K562 (cell line): Measurements from ENCODE around the gene PREX1. TPM values are rescaled to one million over a fixed set of nuclear protein-coding genes. Genes with fewer than 3 reads are reported as not detected.

ENCODE experiments used
- ATAC-seq: fragments of 200-7000 bp; cut with Tn5 transposase; 3 replicates; pipeline ENCODE4 v1.9.1; 2020; ENCODE audit warnings: moderate library complexity
- BruUV-seq: library from RNA; stranded (reverse); fragments of 400-500 nt; replicated peaks from 2 replicates; lab custom pipeline; 2021; lab: Mats Ljungman, UMichigan
- CTCF ChIA-PET: fragments of 300-600 bp; formaldehyde crosslinking; extraction: SDS; loops from one replicate; lab custom pipeline; 2021; ENCODE audit warnings: low intra/inter-chr PET ratio; lab: Yijun Ruan, JAX
- POLR2A ChIA-PET: fragments of 300-600, 350-650 bp; sonication (Branson Sonifier 250); formaldehyde crosslinking; extraction: SDS; loops from one replicate; lab custom pipeline; 2021; ENCODE audit warnings: antibody characterized with exemption, inconsistent platforms; lab: Yijun Ruan, JAX
- DNase-seq, 4 experiments: peaks; one replicate each; pipeline versions ENCODE4 v3.0.0 to v3.0.0-alpha.2; 2011 to 2018; ENCODE audit warnings: low spot score in 3 of 4, mixed read lengths in 3 of 4; ENCODE audit errors: extremely low read depth in 1 of 4
- FAIRE-seq: peaks from 2 replicates; lab custom pipeline; 2011; peaks lifted over from hg19 to GRCh38; lab: Jason Lieb, UNC
- H2AFZ ChIP-seq: 2 replicates; pipeline ENCODE4 v1.6.0; 2011; ENCODE audit warnings: low read depth, low read length, control low read depth, inconsistent platforms
- H3K27ac ChIP-seq: fragments of 200-600 bp; 3 replicates; pipeline ENCODE4 v1.8.0; 2011; ENCODE audit warnings: low read depth, mild to moderate bottlenecking, control low read depth, inconsistent platforms, low read length, moderate library complexity, mixed read lengths; ENCODE audit errors: extremely low read depth
- H3K27me3 ChIP-seq, 2 experiments: fragments of 300-600 bp in 1 of 2; 2 replicates in 1 of 2; 3 replicates in 1 of 2; pipeline versions ENCODE4 v1.6.0 to v1.8.0; 2011; ENCODE audit warnings: inconsistent platforms in 2 of 2, low read length in 2 of 2, mild to moderate bottlenecking in 1 of 2, mixed read lengths in 1 of 2, moderate library complexity in 1 of 2; ENCODE audit not compliant: control insufficient read depth in 2 of 2, insufficient read depth in 2 of 2
- H3K36me3 ChIP-seq: fragments of 300-600 bp; 3 replicates; pipeline ENCODE4 v1.8.0; 2011; ENCODE audit warnings: mild to moderate bottlenecking, low read length, inconsistent platforms; ENCODE audit not compliant: control insufficient read depth, insufficient read depth
- H3K4me1 ChIP-seq, 2 experiments: fragments of 200-600 bp in 1 of 2; replicated peaks in 1 of 2; 2 replicates in 1 of 2; 3 replicates in 1 of 2; pipeline versions ENCODE4 v1.5.1 to v1.8.0; 2011; ENCODE audit warnings: inconsistent platforms in 2 of 2, low read length in 2 of 2, mild to moderate bottlenecking in 1 of 2, mixed read lengths in 1 of 2, moderate library complexity in 1 of 2; ENCODE audit not compliant: control insufficient read depth in 2 of 2, insufficient read depth in 2 of 2
- H3K4me2 ChIP-seq: 2 replicates; pipeline ENCODE4 v1.6.1; 2011; ENCODE audit warnings: low read length, control low read depth, inconsistent platforms, mixed read lengths; ENCODE audit not compliant: insufficient read depth
- H3K4me3 ChIP-seq: fragments of 200-600 bp; sonication (generic), shearing (Covaris generic); 2 replicates; pipeline ENCODE4 v1.5.1; 2016; ENCODE audit warnings: control low read depth, inconsistent platforms
- H3K79me2 ChIP-seq: fragments of 200-600 bp; 3 replicates; pipeline ENCODE4 v1.8.0; 2011; ENCODE audit warnings: low read length, inconsistent platforms; ENCODE audit not compliant: control insufficient read depth, insufficient read depth
- H3K9ac ChIP-seq, 2 experiments: 2 replicates each; pipeline versions ENCODE4 v1.6.0 to v1.6.1; 2011; ENCODE audit warnings: low read depth in 2 of 2, low read length in 2 of 2, control low read depth in 1 of 2, inconsistent platforms in 1 of 2, mild to moderate bottlenecking in 1 of 2, mixed read lengths in 1 of 2; ENCODE audit not compliant: insufficient read depth in 1 of 2
- H3K9me1 ChIP-seq: one replicate; pipeline ENCODE4 v1.6.0; 2011; ENCODE audit warnings: inconsistent platforms, mild to moderate bottlenecking, low read length, moderate library complexity; ENCODE audit not compliant: control insufficient read depth, insufficient read depth
- H3K9me3 ChIP-seq: replicated peaks from 2 replicates; pipeline ENCODE4 v1.5.1; 2011; ENCODE audit warnings: low read depth, low read length, inconsistent platforms; ENCODE audit not compliant: control insufficient read depth, insufficient read depth
- H4K20me1 ChIP-seq: replicated peaks from 2 replicates; pipeline ENCODE4 v1.6.1; 2011; ENCODE audit warnings: low read length, inconsistent platforms, mixed read lengths; ENCODE audit not compliant: control insufficient read depth, insufficient read depth
- CREBBP ChIP-seq: IDR thresholded peaks from one replicate; pipeline ENCODE4 v1.6.1; 2012; ENCODE audit warnings: low read depth, mild to moderate bottlenecking, control low read depth, inconsistent platforms, low read length
- RBM25 ChIP-seq: fragments of 200-400 bp; formaldehyde crosslinking; IDR thresholded peaks from 2 replicates; pipeline ENCODE4 v1.6.1; 2018; ENCODE audit warnings: low read length, low read depth, moderate library complexity; ENCODE audit not compliant: severe bottlenecking
- ZFP36 ChIP-seq: fragments of 150-350 bp; IDR thresholded peaks from 2 replicates; pipeline ENCODE4 v1.6.1; 2018; ENCODE audit warnings: low read length, low read depth; ENCODE audit not compliant: partially characterized antibody
- WGBS: fragments of 100-300 bp; shearing (Covaris generic); methylation state at CpG from one replicate; pipeline ENCODE4 v1.1.6; 2016; ENCODE audit warnings: low coverage, mixed read lengths; ENCODE audit not compliant: insufficient coverage; ENCODE audit errors: missing lambda C conversion rate; 5-methylcytosine and 5-hydroxymethylcytosine counted together
- in situ Hi-C: fragments of 300-500 bp; cut with MboI; formaldehyde crosslinking; loops from 4 replicates; pipeline ENCODE4 v1.15.0; 2018; ENCODE audit warnings: inconsistent platforms, mixed read lengths
- intact Hi-C: fragments of 100-400 bp; cut with micrococcal nuclease; formaldehyde crosslinking; loops from 2 replicates; pipeline ENCODE4 v1.14.2; 2022
- polyA plus RNA-seq, 8 experiments: library from polyadenylated mRNA; depleted of rRNA in 4 of 8; stranded (reverse) in 5 of 8; unstranded in 3 of 8; fragments of >200 nt; fragmentation: Nextera tagmentation in 2 of 8; fragmentation: Illumina TruSeq in 1 of 8; extraction: Ambion mirVana in 2 of 8; extraction: Trizol in 1 of 8; gene quantifications; 2 replicates each; pipeline versions ENCODE4 v1.2.1 to v1.2.3, GENCODE V29; 2011 to 2014; ENCODE audit warnings: inconsistent platforms in 1 of 8, missing spikeins in 1 of 8
- total RNA-seq, 7 experiments: library from RNA; depleted of rRNA in 6 of 7; stranded (reverse); fragments of >200 nt in 6 of 7; fragmentation: Illumina TruSeq in 2 of 7; extraction: Trizol in 2 of 7; gene quantifications; 2 replicates each; pipeline versions ENCODE4 v1.2.1 to v1.2.3, GENCODE V29; 2011 to 2021; ENCODE audit warnings: low replicate concordance in 1 of 7
- TF ChIP-seq, protein P1 (sequence below): IDR thresholded peaks from 2 replicates; pipeline ENCODE4 v1.6.1; 2011; ENCODE audit not compliant: insufficient read length; ENCODE audit errors: extremely low read depth
- TF ChIP-seq, protein P2 (sequence below): sonication (generic); formaldehyde crosslinking; IDR thresholded peaks from 2 replicates; pipeline ENCODE4 v1.8.0; 2023; ENCODE audit warnings: missing genetic modification reagents, mild to moderate bottlenecking, borderline replicate concordance
- TF ChIP-seq, protein P3 (sequence below): fragments of 450-650 bp; formaldehyde crosslinking; IDR thresholded peaks from 2 replicates; pipeline ENCODE4 v1.4.0; 2022; ENCODE audit warnings: missing genetic modification characterization

PREX1 gene
- total and polyA plus RNA-seq, 9 of the 15 experiments (the other 6 are each of a cell fraction or from before 2014, with no cell fraction given): 0.37 to 10.4 (median 4.8) TPM

DNA sequence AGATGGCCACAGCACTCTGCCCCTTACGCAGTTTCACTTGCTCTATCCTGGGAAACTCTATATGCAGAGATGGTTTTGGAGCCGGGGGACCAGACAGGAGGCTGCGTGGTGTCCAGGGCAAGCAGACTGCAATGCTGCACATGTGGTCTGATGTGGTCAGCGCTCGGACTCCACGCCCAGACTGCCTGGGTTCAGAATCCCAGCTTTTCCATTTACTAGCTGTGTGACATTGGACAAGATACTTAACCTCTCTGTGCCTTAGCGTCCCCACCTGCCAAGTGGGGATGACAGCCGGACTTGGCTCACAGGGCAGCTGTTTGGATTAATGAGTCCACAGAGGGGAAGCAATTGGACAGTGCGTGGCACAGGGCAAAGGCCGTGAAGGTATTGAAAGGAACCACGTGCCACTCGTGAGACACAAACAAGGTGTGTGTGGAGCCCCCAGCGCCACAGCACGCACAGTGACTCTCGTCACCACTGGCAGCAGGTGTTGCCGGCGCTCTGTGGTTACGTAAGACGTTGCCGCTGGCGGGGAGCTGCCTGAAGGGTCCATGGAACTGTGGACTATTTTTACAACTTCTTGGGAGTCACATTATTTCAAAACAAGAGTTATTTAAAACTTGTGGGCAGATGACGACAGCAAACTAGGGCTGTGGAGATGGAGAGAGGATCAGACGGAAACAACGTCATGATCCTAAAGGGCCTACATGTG lies 201.4 kb downstream of the PREX1 start (continued):
- TF ChIP-seq, protein P1, sequence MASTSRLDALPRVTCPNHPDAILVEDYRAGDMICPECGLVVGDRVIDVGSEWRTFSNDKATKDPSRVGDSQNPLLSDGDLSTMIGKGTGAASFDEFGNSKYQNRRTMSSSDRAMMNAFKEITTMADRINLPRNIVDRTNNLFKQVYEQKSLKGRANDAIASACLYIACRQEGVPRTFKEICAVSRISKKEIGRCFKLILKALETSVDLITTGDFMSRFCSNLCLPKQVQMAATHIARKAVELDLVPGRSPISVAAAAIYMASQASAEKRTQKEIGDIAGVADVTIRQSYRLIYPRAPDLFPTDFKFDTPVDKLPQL: no peak
- peak; percentile 81 for TF ChIP-seq ZFP36
- TF ChIP-seq RBM25: peak; percentile 81
- TF ChIP-seq, all 486 proteins: peak for 5

DNA sequence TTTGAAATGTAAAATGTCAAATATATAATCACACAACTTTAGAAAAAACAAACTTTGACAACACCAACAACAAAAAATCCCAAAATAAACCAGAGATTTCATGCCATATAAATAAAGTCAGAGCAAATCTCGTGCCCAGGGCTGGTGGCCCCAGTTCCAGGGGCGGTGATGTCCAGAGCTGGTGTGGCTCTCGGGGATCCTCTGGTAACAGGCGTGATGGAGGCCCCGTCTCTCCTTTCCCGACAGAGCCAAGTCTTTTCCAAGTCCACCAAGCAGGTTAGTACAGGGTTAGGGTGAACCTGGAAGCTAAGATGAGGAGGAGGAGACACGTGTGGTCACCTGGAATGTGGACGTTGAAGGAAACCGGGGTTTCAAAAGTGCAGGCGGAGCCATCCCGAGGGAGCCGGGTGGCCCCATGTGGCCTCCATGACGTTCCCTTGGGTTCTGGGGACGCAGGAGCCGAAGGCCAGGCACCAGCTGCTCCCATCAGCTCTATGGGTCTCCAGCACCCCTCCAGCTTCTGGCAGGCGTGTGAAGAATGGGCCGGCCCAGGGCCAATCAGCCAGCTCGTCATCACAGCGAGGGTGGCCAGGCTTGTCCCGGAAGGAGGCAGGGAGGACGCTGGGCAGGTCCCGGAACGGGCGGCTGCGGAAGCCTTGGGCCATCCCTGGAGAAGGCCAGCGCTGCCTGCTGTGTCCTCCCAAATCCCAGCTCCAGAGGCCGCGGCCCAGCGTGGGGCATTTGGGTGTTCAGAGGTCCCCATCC lies 202.5 kb downstream of the PREX1 start:
- Histone ChIP-seq H3K9me1 (no peaks in the 10 kb centered on the region), H3K79me2 (no peaks in the 10 kb centered on the region), H3K27ac (no peak overlapping the region), H4K20me1 (0 out of 2 replicates have a peak, but pooled peaks cover 3% of the 10 kb centered on the region), H3K27me3 (no peaks in the 10 kb centered on the region), H3K9me3 (no peaks in the 10 kb centered on the region), H3K9ac (peak overlapping the region in 1 of 2 experiments; percentile 45; a peak in 1 of 4 replicates), H3K36me3 (0 out of 3 replicates have a peak, but pooled peaks cover 2% of the 10 kb centered on the region), H3K4me3 (no peak overlapping the region), H3K4me2 (no peak overlapping the region), H2AFZ (no peak overlapping the region), H3K4me1 (peaks cover 9 to 28% of the 10 kb centered on the region in 2 experiments; a peak in 4 of 5 replicates)
- intact Hi-C loops: no loop called here
- BruUV-seq: no TSS peak
- DNase-seq (no peak), ATAC-seq (no peak), FAIRE-seq (no peak)
- 62% methylated on average over 24 of the region's 29 CpGs for WGBS
- CTCF ChIA-PET: no interaction called here
- in situ Hi-C loops: no loop called here
- POLR2A ChIA-PET: no interaction called here
- TF ChIP-seq, protein P2, sequence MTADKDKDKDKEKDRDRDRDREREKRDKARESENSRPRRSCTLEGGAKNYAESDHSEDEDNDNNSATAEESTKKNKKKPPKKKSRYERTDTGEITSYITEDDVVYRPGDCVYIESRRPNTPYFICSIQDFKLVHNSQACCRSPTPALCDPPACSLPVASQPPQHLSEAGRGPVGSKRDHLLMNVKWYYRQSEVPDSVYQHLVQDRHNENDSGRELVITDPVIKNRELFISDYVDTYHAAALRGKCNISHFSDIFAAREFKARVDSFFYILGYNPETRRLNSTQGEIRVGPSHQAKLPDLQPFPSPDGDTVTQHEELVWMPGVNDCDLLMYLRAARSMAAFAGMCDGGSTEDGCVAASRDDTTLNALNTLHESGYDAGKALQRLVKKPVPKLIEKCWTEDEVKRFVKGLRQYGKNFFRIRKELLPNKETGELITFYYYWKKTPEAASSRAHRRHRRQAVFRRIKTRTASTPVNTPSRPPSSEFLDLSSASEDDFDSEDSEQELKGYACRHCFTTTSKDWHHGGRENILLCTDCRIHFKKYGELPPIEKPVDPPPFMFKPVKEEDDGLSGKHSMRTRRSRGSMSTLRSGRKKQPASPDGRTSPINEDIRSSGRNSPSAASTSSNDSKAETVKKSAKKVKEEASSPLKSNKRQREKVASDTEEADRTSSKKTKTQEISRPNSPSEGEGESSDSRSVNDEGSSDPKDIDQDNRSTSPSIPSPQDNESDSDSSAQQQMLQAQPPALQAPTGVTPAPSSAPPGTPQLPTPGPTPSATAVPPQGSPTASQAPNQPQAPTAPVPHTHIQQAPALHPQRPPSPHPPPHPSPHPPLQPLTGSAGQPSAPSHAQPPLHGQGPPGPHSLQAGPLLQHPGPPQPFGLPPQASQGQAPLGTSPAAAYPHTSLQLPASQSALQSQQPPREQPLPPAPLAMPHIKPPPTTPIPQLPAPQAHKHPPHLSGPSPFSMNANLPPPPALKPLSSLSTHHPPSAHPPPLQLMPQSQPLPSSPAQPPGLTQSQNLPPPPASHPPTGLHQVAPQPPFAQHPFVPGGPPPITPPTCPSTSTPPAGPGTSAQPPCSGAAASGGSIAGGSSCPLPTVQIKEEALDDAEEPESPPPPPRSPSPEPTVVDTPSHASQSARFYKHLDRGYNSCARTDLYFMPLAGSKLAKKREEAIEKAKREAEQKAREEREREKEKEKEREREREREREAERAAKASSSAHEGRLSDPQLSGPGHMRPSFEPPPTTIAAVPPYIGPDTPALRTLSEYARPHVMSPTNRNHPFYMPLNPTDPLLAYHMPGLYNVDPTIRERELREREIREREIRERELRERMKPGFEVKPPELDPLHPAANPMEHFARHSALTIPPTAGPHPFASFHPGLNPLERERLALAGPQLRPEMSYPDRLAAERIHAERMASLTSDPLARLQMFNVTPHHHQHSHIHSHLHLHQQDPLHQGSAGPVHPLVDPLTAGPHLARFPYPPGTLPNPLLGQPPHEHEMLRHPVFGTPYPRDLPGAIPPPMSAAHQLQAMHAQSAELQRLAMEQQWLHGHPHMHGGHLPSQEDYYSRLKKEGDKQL (CRISPR knock-in tag): no peak
- no peak for TF ChIP-seq CREBBP
- TF ChIP-seq, protein P3, sequence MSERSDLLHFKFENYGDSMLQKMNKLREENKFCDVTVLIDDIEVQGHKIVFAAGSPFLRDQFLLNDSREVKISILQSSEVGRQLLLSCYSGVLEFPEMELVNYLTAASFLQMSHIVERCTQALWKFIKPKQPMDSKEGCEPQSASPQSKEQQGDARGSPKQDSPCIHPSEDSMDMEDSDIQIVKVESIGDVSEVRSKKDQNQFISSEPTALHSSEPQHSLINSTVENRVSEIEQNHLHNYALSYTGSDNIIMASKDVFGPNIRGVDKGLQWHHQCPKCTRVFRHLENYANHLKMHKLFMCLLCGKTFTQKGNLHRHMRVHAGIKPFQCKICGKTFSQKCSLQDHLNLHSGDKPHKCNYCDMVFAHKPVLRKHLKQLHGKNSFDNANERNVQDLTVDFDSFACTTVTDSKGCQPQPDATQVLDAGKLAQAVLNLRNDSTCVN (CRISPR knock-in tag): no peak
